HEK293 (cell line): Measurements from ENCODE around the gene SLC39A11.

Experiments used
- FEZF1 ChIP-seq: fragments of 450-650 bp; formaldehyde crosslinking; IDR thresholded peaks from 2 replicates; pipeline ENCODE4 v1.5.1; 2016; ENCODE audit warnings: missing biosample characterization, missing genetic modification characterization
- GFI1B ChIP-seq: fragments of 450-650 bp; formaldehyde crosslinking; IDR thresholded peaks from 2 replicates; pipeline ENCODE4 v1.5.1; 2016; ENCODE audit warnings: missing biosample characterization, missing genetic modification characterization
- YY1 ChIP-seq: fragments of 450-650 bp; formaldehyde crosslinking; IDR thresholded peaks from 2 replicates; pipeline ENCODE4 v1.5.1; 2018; ENCODE audit warnings: missing biosample characterization, missing genetic modification characterization
- ZBTB20 ChIP-seq: fragments of 450-650 bp; formaldehyde crosslinking; IDR thresholded peaks from 2 replicates; pipeline ENCODE4 v1.5.1; 2016; ENCODE audit warnings: missing biosample characterization, missing genetic modification characterization
- ZNF585B ChIP-seq: fragments of 450-650 bp; formaldehyde crosslinking; IDR thresholded peaks from 2 replicates; pipeline ENCODE4 v1.5.1; 2016; ENCODE audit warnings: missing biosample characterization, missing genetic modification characterization
- ZNF777 ChIP-seq: fragments of 450-650 bp; formaldehyde crosslinking; IDR thresholded peaks from 2 replicates; pipeline ENCODE4 v1.5.1; 2017; ENCODE audit warnings: missing biosample characterization, missing genetic modification characterization, borderline replicate concordance
- TF ChIP-seq, protein P1 (sequence below): fragments of 450-650 bp; formaldehyde crosslinking; IDR thresholded peaks from 2 replicates; pipeline ENCODE4 v1.5.1; 2016; ENCODE audit warnings: missing biosample characterization, missing genetic modification characterization

DNA sequence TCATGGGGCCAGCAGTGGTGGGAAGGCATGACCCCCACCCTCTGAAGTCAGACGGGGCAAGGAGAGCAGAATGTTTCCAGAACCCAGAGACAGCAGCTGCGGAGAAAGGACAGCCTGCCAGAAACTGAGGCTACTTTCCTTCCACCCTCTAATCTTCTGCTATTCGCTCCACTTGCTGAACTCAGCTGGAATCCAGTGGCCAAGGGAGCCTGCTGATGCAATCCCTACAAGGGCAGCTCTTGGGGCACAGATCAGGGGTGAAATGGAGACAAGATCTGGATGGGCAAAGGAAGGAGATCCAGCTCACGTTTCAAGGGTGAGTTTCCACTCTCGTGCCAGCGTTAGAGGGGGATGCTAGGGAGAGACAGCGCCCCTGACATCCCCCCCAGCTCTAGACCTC, 479.1 kb downstream of the SLC39A11 start:
- TF ChIP-seq, protein P1, sequence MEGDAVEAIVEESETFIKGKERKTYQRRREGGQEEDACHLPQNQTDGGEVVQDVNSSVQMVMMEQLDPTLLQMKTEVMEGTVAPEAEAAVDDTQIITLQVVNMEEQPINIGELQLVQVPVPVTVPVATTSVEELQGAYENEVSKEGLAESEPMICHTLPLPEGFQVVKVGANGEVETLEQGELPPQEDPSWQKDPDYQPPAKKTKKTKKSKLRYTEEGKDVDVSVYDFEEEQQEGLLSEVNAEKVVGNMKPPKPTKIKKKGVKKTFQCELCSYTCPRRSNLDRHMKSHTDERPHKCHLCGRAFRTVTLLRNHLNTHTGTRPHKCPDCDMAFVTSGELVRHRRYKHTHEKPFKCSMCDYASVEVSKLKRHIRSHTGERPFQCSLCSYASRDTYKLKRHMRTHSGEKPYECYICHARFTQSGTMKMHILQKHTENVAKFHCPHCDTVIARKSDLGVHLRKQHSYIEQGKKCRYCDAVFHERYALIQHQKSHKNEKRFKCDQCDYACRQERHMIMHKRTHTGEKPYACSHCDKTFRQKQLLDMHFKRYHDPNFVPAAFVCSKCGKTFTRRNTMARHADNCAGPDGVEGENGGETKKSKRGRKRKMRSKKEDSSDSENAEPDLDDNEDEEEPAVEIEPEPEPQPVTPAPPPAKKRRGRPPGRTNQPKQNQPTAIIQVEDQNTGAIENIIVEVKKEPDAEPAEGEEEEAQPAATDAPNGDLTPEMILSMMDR (tag by site-specific recombination), result no peak
- TF ChIP-seq ZBTB20 (tag by site-specific recombination), result no peak
- TF ChIP-seq YY1 (tag by site-specific recombination), result no peak
- no peak for TF ChIP-seq FEZF1 (tag by site-specific recombination)
- TF ChIP-seq GFI1B (tag by site-specific recombination), result no peak
- no peak for TF ChIP-seq ZNF777 (tag by site-specific recombination)
- no peak for TF ChIP-seq ZNF585B
